NB4 (cell line): Measurements from ENCODE around the gene FGFR4.
A peak's percentile ranks its signal among the peaks of the same experiment; 100 is the strongest.

Source experiments
- DNase-seq: peaks from one replicate; pipeline ENCODE4 v3.0.0; 2010; ENCODE audit warnings: low read depth
- H3K4me3 ChIP-seq: one replicate; pipeline ENCODE4 v1.5.1; 2011; ENCODE audit warnings: mild to moderate bottlenecking, low read depth, low read length, moderate library complexity
- MYC ChIP-seq: IDR thresholded peaks from 2 replicates; pipeline ENCODE4 v1.6.1; 2011; ENCODE audit warnings: low read depth, low read length
- POLR2A ChIP-seq: IDR thresholded peaks from 2 replicates; pipeline ENCODE4 v1.6.1; 2011; ENCODE audit warnings: mild to moderate bottlenecking; ENCODE audit not compliant: insufficient read length; ENCODE audit errors: extremely low read depth
- TF ChIP-seq, protein P1 (sequence below): IDR thresholded peaks from 2 replicates; pipeline ENCODE4 v1.6.1; 2011; ENCODE audit warnings: low read depth, low read length
- TF ChIP-seq, protein P2 (sequence below): IDR thresholded peaks from one replicate; pipeline ENCODE4 v1.5.1; 2012; ENCODE audit warnings: low read depth, low read length

FGFR4 gene

GRCh38 chr5:177131352-177132135, 44.8 kb downstream of the FGFR4 start:
- DNase-seq, result no peak
- H3K4me3 ChIP-seq, result no peak overlapping the region
- TF ChIP-seq, protein P1, sequence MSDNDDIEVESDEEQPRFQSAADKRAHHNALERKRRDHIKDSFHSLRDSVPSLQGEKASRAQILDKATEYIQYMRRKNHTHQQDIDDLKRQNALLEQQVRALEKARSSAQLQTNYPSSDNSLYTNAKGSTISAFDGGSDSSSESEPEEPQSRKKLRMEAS, result no peak
- TF ChIP-seq MYC (no peak), POLR2A (no peak)
- TF ChIP-seq, protein P2, sequence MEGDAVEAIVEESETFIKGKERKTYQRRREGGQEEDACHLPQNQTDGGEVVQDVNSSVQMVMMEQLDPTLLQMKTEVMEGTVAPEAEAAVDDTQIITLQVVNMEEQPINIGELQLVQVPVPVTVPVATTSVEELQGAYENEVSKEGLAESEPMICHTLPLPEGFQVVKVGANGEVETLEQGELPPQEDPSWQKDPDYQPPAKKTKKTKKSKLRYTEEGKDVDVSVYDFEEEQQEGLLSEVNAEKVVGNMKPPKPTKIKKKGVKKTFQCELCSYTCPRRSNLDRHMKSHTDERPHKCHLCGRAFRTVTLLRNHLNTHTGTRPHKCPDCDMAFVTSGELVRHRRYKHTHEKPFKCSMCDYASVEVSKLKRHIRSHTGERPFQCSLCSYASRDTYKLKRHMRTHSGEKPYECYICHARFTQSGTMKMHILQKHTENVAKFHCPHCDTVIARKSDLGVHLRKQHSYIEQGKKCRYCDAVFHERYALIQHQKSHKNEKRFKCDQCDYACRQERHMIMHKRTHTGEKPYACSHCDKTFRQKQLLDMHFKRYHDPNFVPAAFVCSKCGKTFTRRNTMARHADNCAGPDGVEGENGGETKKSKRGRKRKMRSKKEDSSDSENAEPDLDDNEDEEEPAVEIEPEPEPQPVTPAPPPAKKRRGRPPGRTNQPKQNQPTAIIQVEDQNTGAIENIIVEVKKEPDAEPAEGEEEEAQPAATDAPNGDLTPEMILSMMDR, result no peak

DNA sequence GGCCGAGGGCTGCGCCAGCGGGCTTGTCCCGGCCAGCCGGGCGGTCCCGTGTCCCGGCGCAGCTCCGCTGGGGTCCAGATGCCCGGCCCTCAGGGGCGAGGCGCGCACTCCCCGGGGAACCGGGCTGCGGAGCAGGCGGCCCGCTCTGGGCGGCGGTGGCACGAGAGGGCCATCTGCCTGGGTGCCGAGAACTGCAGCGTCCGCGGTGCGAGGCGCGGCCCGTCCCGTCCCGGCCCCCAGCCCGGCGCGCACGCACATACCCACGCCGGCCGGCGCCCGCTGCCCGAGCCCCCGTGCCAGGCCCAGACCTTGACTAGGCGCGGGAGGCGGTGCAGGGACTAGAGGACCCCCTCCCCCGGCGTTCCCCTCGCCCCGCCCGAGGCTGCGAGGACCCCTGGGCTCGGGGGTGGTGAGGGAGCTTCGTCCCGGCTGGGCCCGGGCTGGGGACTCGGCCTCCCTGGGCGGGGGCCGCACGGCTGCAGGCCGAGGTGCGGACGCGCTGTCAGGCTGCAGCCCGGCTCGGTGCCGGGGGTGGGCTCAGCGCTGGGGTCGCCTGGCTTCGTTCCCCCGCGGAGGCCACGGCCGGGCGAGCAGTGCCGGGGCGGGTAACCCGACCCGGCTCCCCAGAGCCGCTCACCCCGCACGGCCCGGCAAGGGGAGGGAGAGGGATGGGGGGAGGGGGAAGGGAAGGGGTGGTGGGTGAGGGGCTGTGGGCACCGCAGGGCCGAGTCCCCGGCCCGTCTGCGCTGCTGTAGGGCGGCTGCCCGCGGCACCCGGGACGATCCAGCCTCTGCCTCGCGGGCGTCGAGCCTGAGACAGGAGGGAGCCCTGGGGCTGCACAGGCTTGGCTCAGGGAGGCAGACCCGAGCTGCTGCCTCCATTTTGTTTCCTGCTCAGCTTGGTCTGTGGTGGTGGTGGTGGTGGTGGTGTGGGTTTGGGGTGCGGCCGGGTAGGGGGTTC, 45.7 kb downstream of the FGFR4 start:
- H3K4me3 ChIP-seq, result no peak overlapping the region
- peak; percentile 22 for DNase-seq
- TF ChIP-seq, protein P2, result no peak
- TF ChIP-seq MYC, result no peak
- no peak for TF ChIP-seq POLR2A
- TF ChIP-seq, protein P1, result no peak

DNA sequence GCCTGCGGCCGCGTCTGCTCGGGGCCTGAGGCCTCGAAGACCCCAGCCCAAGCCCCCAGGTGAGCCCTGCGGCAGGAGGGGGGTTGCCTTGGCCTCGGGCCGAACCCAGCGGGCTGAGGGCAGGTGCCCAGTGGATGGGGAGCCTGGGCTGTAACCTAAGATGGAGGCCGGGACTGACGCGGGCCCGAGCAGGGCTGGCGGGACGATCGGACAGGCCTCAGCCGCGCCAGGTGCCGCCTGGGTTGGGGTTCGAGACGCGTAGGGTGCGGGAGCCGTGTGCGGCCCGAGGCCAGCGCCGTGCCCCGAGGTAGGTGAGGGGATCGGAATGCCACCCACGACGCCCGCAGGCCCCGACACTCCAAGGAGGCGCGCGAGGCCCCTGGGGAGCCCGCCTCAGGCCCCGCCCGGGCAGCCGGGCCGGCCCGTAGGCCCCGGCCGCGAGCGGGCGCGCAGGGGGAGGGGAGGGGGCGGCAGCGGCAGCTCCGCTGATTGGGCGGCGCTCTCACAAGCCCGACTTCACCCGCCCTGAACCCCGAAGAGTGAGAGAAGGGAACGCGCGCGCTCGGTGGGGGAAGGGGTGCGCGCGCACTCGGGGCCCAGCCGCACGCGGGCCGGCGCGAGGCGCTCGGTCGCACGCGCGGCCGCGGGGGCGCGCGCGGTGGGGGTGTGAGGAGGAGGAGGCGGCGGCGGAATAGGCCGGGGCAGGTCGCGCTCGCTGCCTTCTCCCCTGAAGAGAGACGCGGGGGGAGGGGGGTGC, 46.6 kb downstream of the FGFR4 start, which contains the start of gene NSD1:
NSD1 (plus strand) TSS at position 678 of the 757 bp plus-strand sequence. CDS start 1,331 bp downstream, outside the sequence.
- DNase-seq, result peak; percentile 88
- TF ChIP-seq MYC (peak; percentile 40; the same call in 1 of the 2 replicates), POLR2A (peak; percentile 59)
- TF ChIP-seq, protein P2, result no peak
- TF ChIP-seq, protein P1, result peak; percentile 54
- peak within 1 kb of the TSS; percentile 79 for H3K4me3 ChIP-seq

DNA sequence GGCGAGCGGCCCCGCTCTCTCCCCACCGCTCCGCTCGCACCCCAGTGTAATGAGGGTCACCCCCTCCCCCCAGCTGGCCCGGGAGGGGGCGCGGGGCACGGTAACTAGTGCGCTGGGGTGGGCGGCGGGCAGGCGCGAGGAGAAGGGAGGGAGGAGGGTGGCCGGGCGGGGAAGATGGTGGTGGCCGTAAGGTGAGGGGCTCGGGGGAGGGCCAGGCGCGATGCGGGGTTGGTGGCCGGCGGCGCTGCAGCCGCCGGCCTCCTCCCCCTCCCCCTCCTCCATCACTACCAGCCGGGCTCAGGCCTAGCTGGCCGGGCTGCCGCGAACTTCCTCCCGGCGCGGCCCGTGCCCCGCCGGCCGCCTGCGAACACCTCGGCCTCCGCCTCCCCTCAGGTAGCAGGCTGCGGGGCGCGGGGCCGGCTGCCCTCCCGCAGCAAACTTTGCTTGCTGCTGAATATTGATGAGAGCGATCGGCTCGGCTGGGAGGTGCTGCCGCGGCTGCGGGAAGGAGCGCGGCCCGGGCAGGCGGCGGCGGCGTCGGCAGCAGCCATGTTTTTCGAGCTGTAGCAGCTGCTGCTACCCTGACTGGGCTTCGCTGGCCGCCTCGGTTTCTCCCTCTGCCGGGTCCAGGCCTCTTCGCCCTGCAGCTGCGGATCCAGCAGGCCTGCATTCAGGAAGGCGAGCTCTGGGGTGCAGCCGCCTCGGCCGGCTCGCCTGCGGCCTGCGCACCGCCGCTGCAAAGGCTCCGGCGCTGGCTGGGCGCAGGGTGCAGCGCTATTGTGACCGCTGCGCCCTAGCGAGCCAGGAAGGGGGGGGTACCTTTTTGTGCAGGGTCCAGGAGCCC, 47.4 kb downstream of the FGFR4 start:
- peak overlapping the region; percentile 79 for H3K4me3 ChIP-seq
- peak; percentile 67 for DNase-seq
- peak; percentile 13 for TF ChIP-seq POLR2A
- TF ChIP-seq, protein P2, result no peak
- TF ChIP-seq, protein P1, result no peak
- TF ChIP-seq MYC, result 0 out of 2 replicates have a peak, but pooled peaks have one; percentile 13
